HCT116 (cell line): ENCODE results near the gene EPHA3. TPM values are rescaled to one million over a fixed set of nuclear protein-coding genes. Genes with fewer than 3 reads are reported as not detected.

Experiments used
- ATAC-seq: fragments of 200-7000 bp; cut with Tn5 transposase; 2 replicates; pipeline ENCODE4 v1.9.1; 2020; ENCODE audit warnings: mild to moderate bottlenecking, moderate library complexity
- BruUV-seq: library from RNA; stranded (reverse); fragments of 400-500 nt; replicated peaks from 2 replicates; lab custom pipeline; 2021; lab: Mats Ljungman, UMichigan
- CTCF ChIA-PET: fragments of 300-600 bp; sonication (Branson Sonifier 250); formaldehyde crosslinking; loops from one replicate; lab custom pipeline; 2021; ENCODE audit warnings: antibody characterized with exemption; lab: Charles Lee
- POLR2A ChIA-PET: fragments of 300-600, 350-600 bp; sonication (Branson Sonifier 250); formaldehyde crosslinking; loops from one replicate; lab custom pipeline; 2021; ENCODE audit warnings: antibody characterized with exemption; lab: Charles Lee
- RAD21 ChIA-PET, 2 experiments: fragments of 300-600 bp; sonication (Branson Sonifier 250); formaldehyde crosslinking; loops; one replicate each; lab custom pipeline; 2023; ENCODE audit warnings: low total read pairs in 2 of 2; ENCODE audit not compliant: uncharacterized antibody in 2 of 2, unreplicated experiment in 2 of 2, low non-redundant PET in 1 of 2; lab: Charles Lee
- DNase-seq: peaks from one replicate; pipeline ENCODE4 v3.0.0-alpha.2; 2010; ENCODE audit warnings: low read depth, low spot score
- H2AFZ ChIP-seq: fragments of 200-600 bp; shearing (Covaris generic), sonication (generic); 2 replicates; pipeline ENCODE4 v1.6.1; 2017; ENCODE audit warnings: low read depth, mixed run types, mixed read lengths, antibody characterized with exemption, low read length; ENCODE audit not compliant: poor library complexity, severe bottlenecking
- H3K27ac ChIP-seq: 2 replicates; pipeline ENCODE4 v1.5.1; 2012; ENCODE audit warnings: low read depth, low read length
- H3K27me3 ChIP-seq: fragments of 200-600 bp; sonication (generic); 2 replicates; pipeline ENCODE4 v1.6.1; 2016; ENCODE audit warnings: mixed run types, low read length, mixed read lengths; ENCODE audit not compliant: insufficient read depth
- H3K36me3 ChIP-seq, 2 experiments: fragments of 200-500 bp in 1 of 2; fragments of 200-600 bp in 1 of 2; sonication (Bioruptor generic) in 1 of 2; sonication (generic) in 1 of 2; 2 replicates each; pipeline versions ENCODE4 v1.5.1 to v1.6.1; 2014 to 2016; ENCODE audit warnings: low read length in 2 of 2, inconsistent platforms in 1 of 2, mixed read lengths in 1 of 2, mixed run types in 1 of 2; ENCODE audit not compliant: insufficient read depth in 2 of 2, control insufficient read depth in 1 of 2
- H3K4me1 ChIP-seq, 2 experiments: fragments of 200-600 bp in 1 of 2; sonication (generic) in 1 of 2; 2 replicates each; pipeline versions ENCODE4 v1.5.1 to v1.6.1; 2012 to 2017; ENCODE audit warnings: low read length in 2 of 2, inconsistent platforms in 1 of 2, mild to moderate bottlenecking in 1 of 2, mixed read lengths in 1 of 2, mixed run types in 1 of 2, moderate library complexity in 1 of 2; ENCODE audit not compliant: insufficient read depth in 2 of 2, control insufficient read depth in 1 of 2
- H3K4me2 ChIP-seq: fragments of 200-600 bp; sonication (generic); 2 replicates; pipeline ENCODE4 v1.6.1; 2017; ENCODE audit warnings: mixed run types, low read length, mixed read lengths
- H3K4me3 ChIP-seq, 2 experiments: fragments of 200-600 bp in 1 of 2; sonication (generic) in 1 of 2; replicated peaks in 1 of 2; 2 replicates each; pipeline ENCODE4 v1.5.1; 2011 to 2016; ENCODE audit warnings: low read length in 2 of 2, control low read depth in 1 of 2, low read depth in 1 of 2, mild to moderate bottlenecking in 1 of 2, mixed read lengths in 1 of 2, mixed run types in 1 of 2
- H3K79me2 ChIP-seq: fragments of 200-600 bp; sonication (generic); 2 replicates; pipeline ENCODE4 v1.6.1; 2017; ENCODE audit warnings: mild to moderate bottlenecking, mixed run types, low read length, moderate library complexity, mixed read lengths; ENCODE audit not compliant: insufficient read depth
- H3K9ac ChIP-seq: fragments of 200-600 bp; sonication (generic); 2 replicates; pipeline ENCODE4 v1.6.1; 2016; ENCODE audit warnings: low read length, mixed read lengths
- H3K9me2 ChIP-seq: fragments of 200-600 bp; sonication (generic), shearing (Covaris generic); 2 replicates; pipeline ENCODE4 v1.6.1; 2017; ENCODE audit warnings: mixed run types, mild to moderate bottlenecking, moderate library complexity; ENCODE audit not compliant: insufficient read depth
- H3K9me3 ChIP-seq, 2 experiments: fragments of 200-500 bp in 1 of 2; fragments of 200-600 bp in 1 of 2; sonication (Bioruptor generic) in 1 of 2; sonication (generic) in 1 of 2; 2 replicates each; pipeline ENCODE4 v1.6.1; 2014 to 2017; ENCODE audit warnings: low read length in 2 of 2, mixed read lengths in 2 of 2, inconsistent platforms in 1 of 2, low read depth in 1 of 2, mild to moderate bottlenecking in 1 of 2, mixed run types in 1 of 2, moderate library complexity in 1 of 2; ENCODE audit not compliant: control insufficient read depth in 1 of 2, insufficient read depth in 1 of 2
- H4K20me1 ChIP-seq: fragments of 200-600 bp; sonication (generic), shearing (Covaris generic); 2 replicates; pipeline ENCODE4 v1.6.1; 2017; ENCODE audit warnings: mixed run types, mild to moderate bottlenecking, moderate library complexity; ENCODE audit not compliant: insufficient read depth
- CBX3 ChIP-seq: IDR thresholded peaks from 2 replicates; pipeline ENCODE4 v1.6.1; 2012; ENCODE audit warnings: low read depth
- CTCF ChIP-seq, 3 experiments: fragments of 200-600 bp in 1 of 3; sonication (generic) in 1 of 3; IDR thresholded peaks in 2 of 3; conservative IDR thresholded peaks in 1 of 3; 2 replicates each; pipeline ENCODE4 v1.5.1; 2012 to 2017; ENCODE audit warnings: low read depth in 2 of 3, low read length in 2 of 3, antibody characterized with exemption in 1 of 3, borderline replicate concordance in 1 of 3, control low read depth in 1 of 3, mild to moderate bottlenecking in 1 of 3, mixed read lengths in 1 of 3, mixed run types in 1 of 3, moderate library complexity in 1 of 3; ENCODE audit not compliant: insufficient read depth in 1 of 3
- EGR1 ChIP-seq: IDR thresholded peaks from 2 replicates; pipeline ENCODE4 v1.6.1; 2012; ENCODE audit warnings: low read depth
- ELF1 ChIP-seq: IDR thresholded peaks from 2 replicates; pipeline ENCODE4 v1.6.1; 2012; ENCODE audit warnings: low read depth, borderline replicate concordance
- EZH2phosphoT487 ChIP-seq: fragments of 200-600 bp; IDR thresholded peaks from 2 replicates; pipeline ENCODE4 v1.6.1; 2018; ENCODE audit warnings: antibody characterized with exemption, borderline replicate concordance
- JUND ChIP-seq: IDR thresholded peaks from 2 replicates; pipeline ENCODE4 v1.6.1; 2012
- POLR2A ChIP-seq: IDR thresholded peaks from 2 replicates; pipeline ENCODE4 v1.7.0; 2011; ENCODE audit warnings: borderline replicate concordance; ENCODE audit not compliant: insufficient read depth, insufficient read length; ENCODE audit errors: extremely low read depth
- POLR2AphosphoS5 ChIP-seq: IDR thresholded peaks from 2 replicates; pipeline ENCODE4 v1.6.1; 2011; ENCODE audit warnings: mild to moderate bottlenecking, low read depth, low read length, moderate library complexity
- RAD21 ChIP-seq: IDR thresholded peaks from 2 replicates; pipeline ENCODE4 v1.6.1; 2012; ENCODE audit warnings: low read depth, mild to moderate bottlenecking
- SIN3A ChIP-seq: IDR thresholded peaks from 2 replicates; pipeline ENCODE4 v1.6.1; 2012; ENCODE audit warnings: low read depth
- YY1 ChIP-seq: IDR thresholded peaks from 2 replicates; pipeline ENCODE4 v1.6.1; 2011; ENCODE audit warnings: low read length, low read depth, moderate library complexity, mild to moderate bottlenecking; ENCODE audit not compliant: insufficient replicate concordance; ENCODE audit errors: extremely low read depth
- ZFX ChIP-seq: fragments of 450-650 bp; IDR thresholded peaks from 2 replicates; pipeline ENCODE4 v1.6.1; 2017
- intact Hi-C: fragments of 100-400 bp; cut with micrococcal nuclease; formaldehyde crosslinking; loops from 2 replicates; pipeline ENCODE4 v1.10.0; 2022
- total RNA-seq: library from RNA; stranded (reverse); gene quantifications from one replicate; pipeline ENCODE4 v1.2.1, GENCODE V29; 2021; ENCODE audit not compliant: unreplicated experiment
- TF ChIP-seq, protein P1 (sequence below): IDR thresholded peaks from 2 replicates; pipeline ENCODE4 v1.6.1; 2012

EPHA3 gene
- total RNA-seq, 1 experiment from 2014 or later = not detected

DNA sequence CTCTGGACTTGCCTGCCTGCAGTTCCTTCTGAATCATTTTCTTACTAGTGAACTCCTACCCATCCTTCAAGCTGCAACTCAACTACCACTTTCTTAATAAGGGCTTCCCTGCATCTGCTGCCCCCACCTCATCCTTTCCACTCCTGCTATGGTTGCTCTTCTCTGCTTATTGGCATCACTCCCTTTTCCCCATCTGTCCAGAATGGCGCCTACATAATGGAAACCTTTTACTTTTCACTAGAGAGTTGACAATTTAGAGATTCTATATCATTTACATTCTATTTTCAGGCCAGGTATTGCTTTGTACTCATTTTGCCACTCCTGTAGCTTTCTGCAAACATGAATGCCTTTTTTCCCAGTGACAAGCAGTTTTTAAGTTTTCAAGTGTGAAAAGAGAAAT, 1.9 kb upstream of the EPHA3 start:
- BruUV-seq = no TSS peak
- no peaks in the 10 kb centered on the region for H4K20me1 ChIP-seq
- no peaks in the 10 kb centered on the region for H3K79me2 ChIP-seq
- H3K9me3 ChIP-seq = peaks cover 13 to 21% of the 10 kb centered on the region in 2 experiments; a peak in 2 of 4 replicates
- RAD21 ChIA-PET = no interaction called here
- no peaks in the 10 kb centered on the region for H3K27me3 ChIP-seq
- no peaks in the 10 kb centered on the region for H3K9me2 ChIP-seq
- DNase-seq (no peak), ATAC-seq (no peak)
- no peaks in the 10 kb centered on the region for H3K4me1 ChIP-seq
- H3K4me2 ChIP-seq = no peak overlapping the region
- intact Hi-C loops = no loop called here
- no peak for TF ChIP-seq SIN3A
- no peak for TF ChIP-seq YY1
- no peak for TF ChIP-seq POLR2A
- TF ChIP-seq EGR1 = no peak
- no peak for TF ChIP-seq CBX3
- no peak for TF ChIP-seq POLR2AphosphoS5
- TF ChIP-seq, protein P1, sequence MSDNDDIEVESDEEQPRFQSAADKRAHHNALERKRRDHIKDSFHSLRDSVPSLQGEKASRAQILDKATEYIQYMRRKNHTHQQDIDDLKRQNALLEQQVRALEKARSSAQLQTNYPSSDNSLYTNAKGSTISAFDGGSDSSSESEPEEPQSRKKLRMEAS = no peak
- TF ChIP-seq EZH2phosphoT487 = no peak
- TF ChIP-seq ELF1 = no peak
- no peak for TF ChIP-seq RAD21
- TF ChIP-seq CTCF (IDR thresholded peaks at IDR 0.05 in 2 of 3, conservative IDR thresholded peaks at IDR 0.05 in 1 of 3; ENCODE audit: borderline replicate concordance in 1 of 3, insufficient read depth in 1 of 3, low read depth in 2 of 3, low read length in 2 of 3) = no peak
- no peak for TF ChIP-seq ZFX
- TF ChIP-seq JUND = no peak
- no peaks in the 10 kb centered on the region for H3K36me3 ChIP-seq
- no peak overlapping the region for H3K4me3 ChIP-seq
- H3K27ac ChIP-seq = no peak overlapping the region
- CTCF ChIA-PET = no interaction called here
- no peak overlapping the region for H3K9ac ChIP-seq
- POLR2A ChIA-PET = no interaction called here
- H2AFZ ChIP-seq = no peak overlapping the region
